H9 (cell line): ENCODE measurements around the gene C12orf56. TPM values are rescaled to one million over a fixed set of nuclear protein-coding genes. Genes with fewer than 3 reads are reported as not detected.

ENCODE experiments used
- DNase-seq: peaks from one replicate; pipeline ENCODE4 v3.0.0-alpha.2; 2017
- H2AFZ ChIP-seq: one replicate; pipeline ENCODE4 v1.6.1; 2013; ENCODE audit warnings: mild to moderate bottlenecking, low read length, control low read depth, moderate library complexity
- H2AK5ac ChIP-seq: 2 replicates; pipeline ENCODE4 v1.6.1; 2013; ENCODE audit warnings: low read length, control low read depth, mixed read lengths; ENCODE audit not compliant: insufficient read length
- H2BK120ac ChIP-seq: one replicate; pipeline ENCODE4 v1.6.1; 2013; ENCODE audit warnings: low read depth, mild to moderate bottlenecking, low read length, control low read depth, inconsistent platforms; ENCODE audit not compliant: poor library complexity, severe bottlenecking
- H2BK12ac ChIP-seq: 2 replicates; pipeline ENCODE4 v1.6.1; 2013; ENCODE audit warnings: low read length, control low read depth, mixed read lengths, low read depth; ENCODE audit not compliant: insufficient read length
- H2BK15ac ChIP-seq: 2 replicates; pipeline ENCODE4 v1.6.1; 2013; ENCODE audit warnings: low read depth, low read length, control low read depth
- H2BK20ac ChIP-seq: one replicate; pipeline ENCODE4 v1.6.1; 2013; ENCODE audit warnings: low read depth, mild to moderate bottlenecking, low read length, control low read depth, inconsistent platforms; ENCODE audit not compliant: poor library complexity, severe bottlenecking
- H2BK5ac ChIP-seq: 2 replicates; pipeline ENCODE4 v1.6.1; 2013; ENCODE audit warnings: low read length, control low read depth, mixed read lengths; ENCODE audit not compliant: insufficient read length
- H3K14ac ChIP-seq: 2 replicates; pipeline ENCODE4 v1.6.1; 2013; ENCODE audit warnings: low read length, control low read depth; ENCODE audit not compliant: insufficient read depth
- H3K18ac ChIP-seq: 2 replicates; pipeline ENCODE4 v1.6.1; 2013; ENCODE audit warnings: low read depth, mild to moderate bottlenecking, mixed read lengths, low read length, control low read depth; ENCODE audit not compliant: insufficient read length
- H3K23ac ChIP-seq: 2 replicates; pipeline ENCODE4 v1.6.1; 2013; ENCODE audit warnings: low read length, control low read depth, mixed read lengths, low read depth; ENCODE audit not compliant: insufficient read length
- H3K23me2 ChIP-seq: 2 replicates; pipeline ENCODE4 v1.6.1; 2013; ENCODE audit warnings: low read depth, mild to moderate bottlenecking, mixed read lengths, low read length, control low read depth; ENCODE audit not compliant: insufficient read length, poor library complexity, severe bottlenecking
- H3K27ac ChIP-seq: 2 replicates; pipeline ENCODE4 v1.5.1; 2013; ENCODE audit warnings: low read length, control low read depth, mixed read lengths, low read depth; ENCODE audit not compliant: insufficient read length
- H3K27me3 ChIP-seq: 2 replicates; pipeline ENCODE4 v1.6.1; 2013; ENCODE audit warnings: low read length, control low read depth, inconsistent platforms; ENCODE audit not compliant: insufficient read depth
- H3K4ac ChIP-seq: 2 replicates; pipeline ENCODE4 v1.6.1; 2013; ENCODE audit warnings: low read depth, mild to moderate bottlenecking, control low read depth, inconsistent platforms, low read length, moderate library complexity
- H3K4me1 ChIP-seq: 2 replicates; pipeline ENCODE4 v1.6.1; 2013; ENCODE audit warnings: low read length, control low read depth, inconsistent platforms; ENCODE audit not compliant: insufficient read depth
- H3K4me2 ChIP-seq: 2 replicates; pipeline ENCODE4 v1.6.1; 2013; ENCODE audit warnings: low read length, control low read depth, mixed read lengths; ENCODE audit not compliant: insufficient read length, insufficient read depth
- H3K56ac ChIP-seq: 2 replicates; pipeline ENCODE4 v1.6.1; 2013; ENCODE audit warnings: low read depth, mild to moderate bottlenecking, mixed read lengths, low read length, control low read depth; ENCODE audit not compliant: insufficient read length
- H3K79me1 ChIP-seq: 2 replicates; pipeline ENCODE4 v1.6.1; 2013; ENCODE audit warnings: low read depth, mild to moderate bottlenecking, moderate library complexity, low read length, control low read depth, inconsistent platforms; ENCODE audit not compliant: insufficient read depth, poor library complexity, severe bottlenecking
- H3K79me2 ChIP-seq: 2 replicates; pipeline ENCODE4 v1.6.1; 2013; ENCODE audit warnings: low read length, control low read depth, inconsistent platforms; ENCODE audit not compliant: insufficient read depth
- H3K9ac ChIP-seq: 2 replicates; pipeline ENCODE4 v1.6.1; 2013; ENCODE audit warnings: low read length, control low read depth, mixed read lengths; ENCODE audit not compliant: insufficient read length; ENCODE audit errors: extremely low read depth
- H3K9me3 ChIP-seq: one replicate; pipeline ENCODE4 v1.6.1; 2013; ENCODE audit warnings: low read depth, low read length, inconsistent platforms; ENCODE audit not compliant: control insufficient read depth
- H3T11ph ChIP-seq: one replicate; pipeline ENCODE4 v1.6.1; 2013; ENCODE audit warnings: mild to moderate bottlenecking, low read length, control low read depth, inconsistent platforms
- H4K20me1 ChIP-seq: one replicate; pipeline ENCODE4 v1.6.1; 2013; ENCODE audit not compliant: control insufficient read depth, insufficient read length, insufficient read depth
- H4K5ac ChIP-seq: 2 replicates; pipeline ENCODE4 v1.6.1; 2013; ENCODE audit warnings: low read depth, mild to moderate bottlenecking, mixed read lengths, low read length, control low read depth; ENCODE audit not compliant: insufficient read length
- H4K8ac ChIP-seq: replicated peaks from 2 replicates; pipeline ENCODE4 v1.6.1; 2013; ENCODE audit warnings: low read length, control low read depth, mixed read lengths, low read depth; ENCODE audit not compliant: insufficient read length
- H4K91ac ChIP-seq: 2 replicates; pipeline ENCODE4 v1.6.1; 2013; ENCODE audit warnings: low read depth, mild to moderate bottlenecking, moderate library complexity, mixed read lengths, low read length, control low read depth; ENCODE audit not compliant: insufficient read length
- H3K27ac Mint-ChIP-seq, 3 experiments: 2 replicates in 2 of 3; 3 replicates in 1 of 3; pipeline ENCODE4 v1.8.0; 2020 to 2021; ENCODE audit warnings: mixed read lengths in 3 of 3, mild to moderate bottlenecking in 1 of 3, moderate library complexity in 1 of 3
- H3K27me3 Mint-ChIP-seq: 2 replicates; pipeline ENCODE4 v1.8.0; 2021; ENCODE audit warnings: low read depth, mild to moderate bottlenecking, moderate library complexity, mixed read lengths
- H3K36me3 Mint-ChIP-seq, 3 experiments: 2 replicates in 2 of 3; 3 replicates in 1 of 3; pipeline ENCODE4 v1.8.0; 2020 to 2021; ENCODE audit warnings: low read depth in 3 of 3, mixed read lengths in 3 of 3; ENCODE audit not compliant: insufficient read depth in 1 of 3
- H3K4me1 Mint-ChIP-seq, 2 experiments: 2 replicates each; pipeline ENCODE4 v1.8.0; 2020; ENCODE audit warnings: mixed read lengths in 2 of 2
- H3K4me3 Mint-ChIP-seq, 2 experiments: 2 replicates in 1 of 2; 3 replicates in 1 of 2; pipeline ENCODE4 v1.8.0; 2020 to 2021; ENCODE audit warnings: mild to moderate bottlenecking in 2 of 2, mixed read lengths in 2 of 2, moderate library complexity in 1 of 2
- H3K9me3 Mint-ChIP-seq, 2 experiments: 2 replicates in 1 of 2; 3 replicates in 1 of 2; pipeline ENCODE4 v1.8.0; 2020; ENCODE audit warnings: mild to moderate bottlenecking in 2 of 2, mixed read lengths in 2 of 2, moderate library complexity in 1 of 2
- WGBS: extraction: QIAGEN DNeasy Blood & Tissue Kit; methylation state at CpG from one replicate; pipeline ENCODE4 v1.1.7; 2013; ENCODE audit warnings: missing lambda C conversion rate, low lambda C conversion rate, mixed read lengths; ENCODE audit not compliant: insufficient read length; ENCODE audit errors: extremely low coverage; 5-methylcytosine and 5-hydroxymethylcytosine counted together
- long read RNA-seq: library from polyadenylated mRNA; unstranded; transcript quantifications from one replicate; pipeline ENCODE4 v2.0.0, GENCODE V29; 2020
- total RNA-seq: library from RNA; stranded (reverse); gene quantifications from 2 replicates; pipeline ENCODE4 v1.2.1, GENCODE V29; 2021
- TF ChIP-seq, protein P1 (sequence below): fragments of 200-600 bp; sonication (generic); conservative IDR thresholded peaks from 3 replicates; pipeline ENCODE4 v1.8.0; 2021; ENCODE audit warnings: antibody characterized with exemption, mild to moderate bottlenecking

The C12orf56 gene, protein sequence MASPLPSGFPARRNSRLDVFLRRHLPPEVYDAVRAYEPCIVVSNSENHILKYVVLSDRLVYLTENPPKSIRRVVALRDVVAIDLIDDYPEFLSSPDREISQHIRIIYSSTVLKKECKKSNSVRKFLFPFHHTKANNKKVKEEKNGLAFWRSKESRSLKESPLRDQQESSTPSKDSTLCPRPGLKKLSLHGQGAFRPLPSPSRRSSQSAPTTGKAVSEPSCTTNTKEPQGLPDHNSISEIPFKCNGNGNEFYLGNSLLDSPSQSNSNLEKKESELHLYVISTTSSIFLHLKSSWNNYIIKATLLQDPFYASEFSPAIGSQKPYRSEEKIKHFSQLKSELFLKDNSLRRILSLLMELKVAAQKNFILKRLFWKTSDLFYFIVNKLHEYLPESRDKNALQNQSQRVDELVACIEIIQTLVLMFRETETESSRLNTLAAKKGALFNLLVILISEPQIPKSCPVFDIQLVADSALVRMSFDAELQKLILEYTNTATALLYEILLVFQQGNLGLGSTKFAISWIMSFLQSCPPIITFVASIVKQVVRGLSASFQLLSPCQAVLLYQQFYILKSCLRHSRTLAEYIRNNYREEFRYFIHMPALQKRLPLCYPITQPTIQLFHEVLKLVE
- total RNA-seq = 1.5 and 2.2 TPM in 2 replicates
- long read RNA-seq, partial matches to known transcripts = 0 of 7 reads
- long read RNA-seq, other reads (novel, unspliced or antisense) = 7 of 7 reads

DNA sequence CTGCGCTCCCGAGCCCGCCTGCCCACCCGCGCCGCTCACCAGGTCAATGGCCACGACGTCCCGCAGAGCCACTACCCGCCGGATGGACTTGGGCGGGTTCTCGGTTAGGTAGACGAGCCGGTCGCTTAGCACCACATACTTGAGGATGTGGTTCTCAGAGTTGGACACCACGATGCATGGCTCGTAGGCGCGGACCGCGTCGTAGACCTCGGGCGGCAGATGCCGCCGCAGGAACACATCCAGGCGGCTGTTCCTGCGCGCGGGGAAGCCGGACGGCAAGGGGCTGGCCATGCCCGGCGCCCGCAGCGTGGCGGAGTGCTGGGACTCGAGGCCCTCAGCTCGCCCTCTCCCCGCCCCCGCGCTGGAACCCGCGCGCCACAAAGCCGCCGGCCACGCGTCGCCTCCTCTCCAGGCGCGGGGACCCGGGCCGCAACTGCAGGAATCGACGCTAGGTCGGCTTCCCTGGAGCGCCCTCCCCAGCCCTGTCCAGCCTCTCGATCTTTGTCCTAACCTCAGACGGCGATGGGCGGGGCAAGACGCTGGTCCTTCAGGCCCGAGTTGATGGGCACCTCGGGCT, at the start of gene C12orf56:
C12orf56 (minus strand) TSS at position 484 of the 577 bp plus-strand sequence; CDS start at position 291, 193 bp downstream.
- TF ChIP-seq, protein P1, sequence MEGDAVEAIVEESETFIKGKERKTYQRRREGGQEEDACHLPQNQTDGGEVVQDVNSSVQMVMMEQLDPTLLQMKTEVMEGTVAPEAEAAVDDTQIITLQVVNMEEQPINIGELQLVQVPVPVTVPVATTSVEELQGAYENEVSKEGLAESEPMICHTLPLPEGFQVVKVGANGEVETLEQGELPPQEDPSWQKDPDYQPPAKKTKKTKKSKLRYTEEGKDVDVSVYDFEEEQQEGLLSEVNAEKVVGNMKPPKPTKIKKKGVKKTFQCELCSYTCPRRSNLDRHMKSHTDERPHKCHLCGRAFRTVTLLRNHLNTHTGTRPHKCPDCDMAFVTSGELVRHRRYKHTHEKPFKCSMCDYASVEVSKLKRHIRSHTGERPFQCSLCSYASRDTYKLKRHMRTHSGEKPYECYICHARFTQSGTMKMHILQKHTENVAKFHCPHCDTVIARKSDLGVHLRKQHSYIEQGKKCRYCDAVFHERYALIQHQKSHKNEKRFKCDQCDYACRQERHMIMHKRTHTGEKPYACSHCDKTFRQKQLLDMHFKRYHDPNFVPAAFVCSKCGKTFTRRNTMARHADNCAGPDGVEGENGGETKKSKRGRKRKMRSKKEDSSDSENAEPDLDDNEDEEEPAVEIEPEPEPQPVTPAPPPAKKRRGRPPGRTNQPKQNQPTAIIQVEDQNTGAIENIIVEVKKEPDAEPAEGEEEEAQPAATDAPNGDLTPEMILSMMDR = 0 out of 3 replicates have a peak, but pooled peaks have one; percentile 11
- H2BK15ac ChIP-seq = no peak within 1 kb of the TSS

More for the DNA sequence above, at the start of gene C12orf56:
- Histone ChIP-seq H3K18ac (peak within 1 kb of the TSS; percentile 81), H3K27me3 (no peaks in the 10 kb centered on the region), H3K23me2 (no peaks in the 10 kb centered on the region), H2AFZ (no peak within 1 kb of the TSS), H2BK12ac (no peak within 1 kb of the TSS), H3K23ac (no peak within 1 kb of the TSS), H4K91ac (no peak within 1 kb of the TSS), H3K14ac (peak within 1 kb of the TSS; percentile 83; the same call in 1 of the 2 replicates), H4K20me1 (no peaks in the 10 kb centered on the region), H3K4me2 (no peak within 1 kb of the TSS), H2BK5ac (no peak within 1 kb of the TSS), H2BK120ac (no peak within 1 kb of the TSS), H4K8ac (no peak within 1 kb of the TSS), H3K56ac (no peak within 1 kb of the TSS), H3K27ac (no peak within 1 kb of the TSS), H4K5ac (no peak within 1 kb of the TSS), H3K9ac (no peak within 1 kb of the TSS), H3K4me1 (no peaks in the 10 kb centered on the region), H2AK5ac (no peak within 1 kb of the TSS), H3T11ph (no peak within 1 kb of the TSS), H3K9me3 (no peaks in the 10 kb centered on the region), H3K79me1 (no peaks in the 10 kb centered on the region), H3K4ac (no peak within 1 kb of the TSS), H3K79me2 (no peaks in the 10 kb centered on the region), H2BK20ac (no peak within 1 kb of the TSS)
- peak within 1 kb of the TSS; percentile 52 to 64 for H3K4me3 Mint-ChIP-seq
- WGBS = no CpG with 5 or more reads among the region's 66 CpGs
- peak within 1 kb of the TSS in 1 of 3 experiments; percentile 65; a peak in 1 of 7 replicates for H3K27ac Mint-ChIP-seq
- peaks cover 7% of the 10 kb centered on the region for H3K27me3 Mint-ChIP-seq
- peaks cover 3 to 7% of the 10 kb centered on the region in 2 experiments; a peak in 2 of 4 replicates for H3K4me1 Mint-ChIP-seq
- DNase-seq = peak; percentile 87
- no peaks in the 10 kb centered on the region for H3K36me3 Mint-ChIP-seq
- H3K9me3 Mint-ChIP-seq = no peaks in the 10 kb centered on the region
